Gastroesophageal sphincter (tissue), 3 donors: ENCODE measurements around the gene MCF2L2.

ENCODE experiments used
- POLR2A ChIP-seq, 2 donors: fragments of 450-650 bp; IDR thresholded peaks; one replicate each; pipeline ENCODE4 v1.6.1; 2017; ENCODE audit warnings: antibody characterized with exemption in 2 of 2, mild to moderate bottlenecking in 2 of 2, moderate library complexity in 1 of 2
- POLR2AphosphoS5 ChIP-seq: sonication (generic); formaldehyde crosslinking; IDR thresholded peaks from one replicate; pipeline ENCODE4 v1.6.1; 2017; ENCODE audit warnings: antibody characterized with exemption
- TF ChIP-seq, protein P1 (sequence below), 4 experiments: fragments of 200-600 bp in 2 of 4; fragments of 450-650 bp in 2 of 4; sonication (generic) in 1 of 4; IDR thresholded peaks; one replicate each; pipeline ENCODE4 v1.5.1; 2017 to 2019; ENCODE audit warnings: antibody characterized with exemption in 4 of 4, mild to moderate bottlenecking in 2 of 4, moderate library complexity in 2 of 4

DNA sequence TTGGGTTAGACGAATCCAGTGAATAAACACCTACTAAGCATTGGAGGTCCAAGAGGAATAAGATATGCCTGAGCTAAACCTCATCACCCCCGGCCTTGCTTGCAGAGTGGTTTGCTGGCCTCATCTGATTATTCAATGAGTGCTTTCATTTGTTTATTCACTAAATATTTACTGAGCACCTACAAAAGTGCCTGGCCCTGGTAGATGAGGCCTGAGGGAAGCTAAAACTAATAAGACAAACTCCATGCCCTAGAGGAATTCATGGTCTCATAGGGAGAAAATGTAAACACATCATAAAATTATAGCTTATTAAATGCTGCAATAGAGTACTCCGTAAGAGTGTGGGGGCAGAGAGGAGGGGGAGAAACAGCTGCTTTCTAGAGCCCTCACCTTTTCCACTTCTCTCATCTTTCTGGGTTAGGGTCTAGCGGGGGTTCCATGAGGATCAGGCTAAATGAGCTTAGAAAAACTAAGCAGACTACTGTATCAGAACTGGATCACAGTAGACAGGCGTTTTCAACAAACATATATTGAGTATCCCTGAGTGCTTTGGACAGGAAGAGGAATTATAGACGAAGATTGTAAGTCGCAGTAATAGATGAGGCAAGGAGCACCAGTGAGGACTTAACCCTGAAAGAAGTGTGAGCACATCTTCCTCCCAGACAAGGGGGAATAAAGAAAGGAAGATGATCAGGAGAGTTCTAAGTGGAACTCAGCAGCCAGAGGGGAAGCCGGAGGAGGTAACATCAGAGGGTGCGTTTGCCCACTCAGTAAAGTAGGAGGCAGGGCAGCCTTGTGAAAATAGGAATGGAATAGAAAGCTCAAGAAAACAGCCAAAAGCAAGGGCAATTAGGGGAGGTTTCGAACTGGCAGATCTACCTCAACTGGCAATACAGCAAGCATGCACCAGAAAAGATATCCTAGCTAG lies 234.4 kb downstream of the MCF2L2 start:
- TF ChIP-seq POLR2A (IDR thresholded peaks at IDR 0.05) (no peak), POLR2AphosphoS5 (no peak)
- TF ChIP-seq, protein P1, sequence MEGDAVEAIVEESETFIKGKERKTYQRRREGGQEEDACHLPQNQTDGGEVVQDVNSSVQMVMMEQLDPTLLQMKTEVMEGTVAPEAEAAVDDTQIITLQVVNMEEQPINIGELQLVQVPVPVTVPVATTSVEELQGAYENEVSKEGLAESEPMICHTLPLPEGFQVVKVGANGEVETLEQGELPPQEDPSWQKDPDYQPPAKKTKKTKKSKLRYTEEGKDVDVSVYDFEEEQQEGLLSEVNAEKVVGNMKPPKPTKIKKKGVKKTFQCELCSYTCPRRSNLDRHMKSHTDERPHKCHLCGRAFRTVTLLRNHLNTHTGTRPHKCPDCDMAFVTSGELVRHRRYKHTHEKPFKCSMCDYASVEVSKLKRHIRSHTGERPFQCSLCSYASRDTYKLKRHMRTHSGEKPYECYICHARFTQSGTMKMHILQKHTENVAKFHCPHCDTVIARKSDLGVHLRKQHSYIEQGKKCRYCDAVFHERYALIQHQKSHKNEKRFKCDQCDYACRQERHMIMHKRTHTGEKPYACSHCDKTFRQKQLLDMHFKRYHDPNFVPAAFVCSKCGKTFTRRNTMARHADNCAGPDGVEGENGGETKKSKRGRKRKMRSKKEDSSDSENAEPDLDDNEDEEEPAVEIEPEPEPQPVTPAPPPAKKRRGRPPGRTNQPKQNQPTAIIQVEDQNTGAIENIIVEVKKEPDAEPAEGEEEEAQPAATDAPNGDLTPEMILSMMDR (IDR thresholded peaks at IDR 0.05) = no peak
